Esophagus squamous epithelium (tissue), 4 donors: ENCODE results near the gene RER1.

Experiments
- CTCF ChIP-seq, 6 experiments: fragments of 450-650 bp in 4 of 6; fragments of 200-600 bp in 2 of 6; sonication (generic) in 2 of 6; IDR thresholded peaks; one replicate each; pipeline ENCODE4 v1.5.1; 2016 to 2019; ENCODE audit warnings: antibody characterized with exemption in 6 of 6, mild to moderate bottlenecking in 4 of 6, moderate library complexity in 4 of 6
- POLR2A ChIP-seq, 4 donors: fragments of 450-650 bp; IDR thresholded peaks; one replicate each; pipeline ENCODE4 v1.6.1; 2017; ENCODE audit warnings: antibody characterized with exemption in 4 of 4, mild to moderate bottlenecking in 4 of 4, moderate library complexity in 3 of 4

- no peak for TF ChIP-seq CTCF (IDR thresholded peaks at IDR 0.05)
- no peak for TF ChIP-seq POLR2A (IDR thresholded peaks at IDR 0.05)
Measured at GRCh38 chr1:2346691-2347408, 44.8 kb upstream of the RER1 start.
